Right atrium auricular region (tissue), 2 donors: Measurements from ENCODE around the gene ANKAR. TPM values are rescaled to one million over a fixed set of nuclear protein-coding genes. Genes with fewer than 3 reads are reported as not detected.

ENCODE experiments used
- DNase-seq: peaks from one replicate; pipeline ENCODE4 v3.0.0-alpha.2; 2019; ENCODE audit warnings: low spot score
- H3K27ac ChIP-seq, 2 donors: fragments of 200-600 bp; sonication (generic); 1 replicate in 1 of 2; 2 replicates in 1 of 2; pipeline ENCODE4 v1.5.1; 2016 to 2019
- H3K27me3 ChIP-seq, 2 donors: fragments of 200-600 bp; sonication (generic); one replicate each; pipeline versions ENCODE4 v1.5.1 to v1.6.0; 2017 to 2019
- H3K36me3 ChIP-seq: fragments of 200-600 bp; sonication (generic); one replicate; pipeline ENCODE4 v1.5.1; 2016
- H3K4me1 ChIP-seq, 2 donors: fragments of 200-600 bp; sonication (generic); one replicate each; pipeline versions ENCODE4 v1.5.1 to v1.6.0; 2017 to 2019
- H3K4me3 ChIP-seq, 2 donors: fragments of 200-600 bp; sonication (generic); 1 replicate in 1 of 2; 2 replicates in 1 of 2; pipeline ENCODE4 v1.5.1; 2017 to 2019; ENCODE audit warnings: mild to moderate bottlenecking in 1 of 2, moderate library complexity in 1 of 2
- H3K9me3 ChIP-seq, 2 donors: fragments of 200-600 bp; sonication (generic); one replicate each; pipeline ENCODE4 v1.5.1; 2019
- total RNA-seq, 2 donors: library from RNA; depleted of rRNA; stranded (reverse); fragments of >200 nt; gene quantifications; one replicate each; pipeline ENCODE4 v1.1.0, GENCODE V29; 2016
- TF ChIP-seq, protein P1 (sequence below), 2 donors: fragments of 200-600 bp; sonication (generic); IDR thresholded peaks; one replicate each; pipeline ENCODE4 v1.5.1; 2019; ENCODE audit warnings: antibody characterized with exemption in 2 of 2

ANKAR gene, protein sequence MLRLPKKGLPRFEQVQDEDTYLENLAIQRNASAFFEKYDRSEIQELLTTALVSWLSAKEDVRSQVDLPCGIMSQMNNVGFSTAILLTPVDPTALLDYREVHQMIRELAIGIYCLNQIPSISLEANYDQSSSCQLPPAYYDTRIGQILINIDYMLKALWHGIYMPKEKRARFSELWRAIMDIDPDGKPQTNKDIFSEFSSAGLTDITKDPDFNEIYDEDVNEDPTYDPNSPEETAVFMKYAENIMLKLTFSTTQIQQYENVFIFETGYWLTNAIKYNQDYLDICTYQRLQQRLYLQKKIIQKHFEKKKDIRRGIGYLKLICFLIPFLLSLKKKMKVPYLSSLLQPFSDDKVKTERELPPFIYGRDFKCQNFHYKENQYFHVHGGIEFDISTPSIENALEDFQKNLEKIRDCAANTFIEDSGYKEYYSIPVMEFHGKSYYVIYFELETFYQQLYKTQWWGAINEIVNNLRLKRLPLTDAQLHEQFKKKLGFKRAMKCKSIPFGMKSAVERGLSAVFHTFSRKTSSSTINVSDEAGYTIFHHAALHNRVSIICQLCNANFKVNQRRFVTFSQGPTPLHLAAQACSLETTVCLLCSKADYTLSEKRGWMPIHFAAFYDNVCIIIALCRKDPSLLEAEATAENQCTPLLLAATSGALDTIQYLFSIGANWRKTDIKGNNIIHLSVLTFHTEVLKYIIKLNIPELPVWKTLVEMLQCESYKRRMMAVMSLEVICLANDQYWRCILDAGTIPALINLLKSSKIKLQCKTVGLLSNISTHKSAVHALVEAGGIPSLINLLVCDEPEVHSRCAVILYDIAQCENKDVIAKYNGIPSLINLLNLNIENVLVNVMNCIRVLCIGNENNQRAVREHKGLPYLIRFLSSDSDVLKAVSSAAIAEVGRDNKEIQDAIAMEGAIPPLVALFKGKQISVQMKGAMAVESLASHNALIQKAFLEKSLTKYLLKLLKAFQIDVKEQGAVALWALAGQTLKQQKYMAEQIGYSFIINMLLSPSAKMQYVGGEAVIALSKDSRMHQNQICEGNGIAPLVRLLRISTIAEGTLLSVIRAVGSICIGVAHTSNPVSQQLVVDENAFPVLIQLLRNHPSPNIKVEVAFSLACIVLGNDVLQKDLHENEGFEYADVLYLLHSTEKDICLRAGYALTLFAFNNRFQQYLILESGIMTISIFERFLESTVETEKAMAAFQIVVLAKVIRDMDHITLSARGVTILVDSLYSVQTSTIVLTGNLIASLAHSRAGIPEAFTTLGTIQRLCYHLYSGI (N-terminal part only)
- total RNA-seq = 1 to 10 TPM; 4.9 to 5.1 TPM

DNA sequence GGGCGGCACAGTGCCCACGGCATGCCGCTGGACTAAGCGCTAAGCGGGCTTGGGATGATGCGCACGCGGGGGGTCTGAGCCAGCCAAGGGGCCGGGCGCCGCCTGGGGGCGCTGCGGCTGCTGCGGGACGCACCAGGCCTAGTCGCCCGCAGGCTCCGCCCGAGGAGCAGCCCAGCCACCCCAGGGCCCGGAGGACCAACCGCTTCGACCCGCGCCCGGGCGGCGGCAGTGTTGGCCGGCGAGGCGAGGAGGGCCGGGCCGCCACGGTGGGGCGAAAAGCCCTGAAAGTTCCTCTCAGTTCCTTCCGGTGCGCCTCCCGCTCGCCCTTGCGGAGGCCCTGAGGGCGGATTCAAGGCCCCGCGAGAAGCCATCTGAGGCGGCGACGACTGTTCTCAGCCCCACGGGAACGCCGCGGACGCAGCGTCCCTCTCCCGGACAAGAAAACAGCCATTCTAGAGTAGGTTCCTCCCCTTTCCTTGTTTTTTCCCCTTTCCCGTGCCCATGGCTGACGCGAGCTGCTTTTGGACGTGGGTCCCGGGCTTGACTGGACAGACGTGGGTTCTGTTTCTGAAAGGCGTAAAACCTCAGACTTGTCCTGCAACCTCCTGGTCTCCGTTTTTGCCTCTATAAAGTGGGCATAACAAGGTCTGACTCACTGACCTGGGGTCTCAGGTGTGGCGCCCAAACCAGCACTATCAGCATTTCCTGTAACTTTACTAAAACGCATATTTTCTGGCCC, at the start of gene ANKAR:
Gene ANKAR (plus strand): TSS at position 297 of the 739 bp plus-strand sequence. CDS start 1,821 bp downstream, outside the sequence.
- Histone ChIP-seq H3K27me3 (no peaks in the 10 kb centered on the region), H3K4me3 (peak within 1 kb of the TSS; percentile 66 to 71), H3K36me3 (peaks cover 8% of the 10 kb centered on the region), H3K9me3 (peaks cover 0 to 8% of the 10 kb centered on the region in 2 donors), H3K4me1 (peaks cover 0 to 16% of the 10 kb centered on the region in 2 donors), H3K27ac (peak within 1 kb of the TSS; percentile 97 to 98)
- DNase-seq = peak; percentile 86
- TF ChIP-seq, protein P1, sequence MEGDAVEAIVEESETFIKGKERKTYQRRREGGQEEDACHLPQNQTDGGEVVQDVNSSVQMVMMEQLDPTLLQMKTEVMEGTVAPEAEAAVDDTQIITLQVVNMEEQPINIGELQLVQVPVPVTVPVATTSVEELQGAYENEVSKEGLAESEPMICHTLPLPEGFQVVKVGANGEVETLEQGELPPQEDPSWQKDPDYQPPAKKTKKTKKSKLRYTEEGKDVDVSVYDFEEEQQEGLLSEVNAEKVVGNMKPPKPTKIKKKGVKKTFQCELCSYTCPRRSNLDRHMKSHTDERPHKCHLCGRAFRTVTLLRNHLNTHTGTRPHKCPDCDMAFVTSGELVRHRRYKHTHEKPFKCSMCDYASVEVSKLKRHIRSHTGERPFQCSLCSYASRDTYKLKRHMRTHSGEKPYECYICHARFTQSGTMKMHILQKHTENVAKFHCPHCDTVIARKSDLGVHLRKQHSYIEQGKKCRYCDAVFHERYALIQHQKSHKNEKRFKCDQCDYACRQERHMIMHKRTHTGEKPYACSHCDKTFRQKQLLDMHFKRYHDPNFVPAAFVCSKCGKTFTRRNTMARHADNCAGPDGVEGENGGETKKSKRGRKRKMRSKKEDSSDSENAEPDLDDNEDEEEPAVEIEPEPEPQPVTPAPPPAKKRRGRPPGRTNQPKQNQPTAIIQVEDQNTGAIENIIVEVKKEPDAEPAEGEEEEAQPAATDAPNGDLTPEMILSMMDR (IDR thresholded peaks at IDR 0.05) = peak; percentile 91 to 94

GRCh38 chr2:189625636-189626035, 48.8 kb upstream of the ANKAR start:
- DNase-seq = no peak
- H3K27me3 ChIP-seq = no peaks in the 10 kb centered on the region
- no peak overlapping the region for H3K27ac ChIP-seq
- no peaks in the 10 kb centered on the region for H3K4me1 ChIP-seq
- H3K4me3 ChIP-seq = no peak overlapping the region
- no peaks in the 10 kb centered on the region for H3K36me3 ChIP-seq
- no peaks in the 10 kb centered on the region for H3K9me3 ChIP-seq
- TF ChIP-seq, protein P1 (IDR thresholded peaks at IDR 0.05) = no peak

GRCh38 chr2:189627789-189628188, 46.7 kb upstream of the ANKAR start:
- H3K27ac ChIP-seq = no peak overlapping the region
- H3K4me1 ChIP-seq = no peaks in the 10 kb centered on the region
- H3K4me3 ChIP-seq = no peak overlapping the region
- no peak for DNase-seq
- TF ChIP-seq, protein P1 (IDR thresholded peaks at IDR 0.05) = no peak
- H3K27me3 ChIP-seq = no peaks in the 10 kb centered on the region
- no peaks in the 10 kb centered on the region for H3K9me3 ChIP-seq
- no peaks in the 10 kb centered on the region for H3K36me3 ChIP-seq

DNA sequence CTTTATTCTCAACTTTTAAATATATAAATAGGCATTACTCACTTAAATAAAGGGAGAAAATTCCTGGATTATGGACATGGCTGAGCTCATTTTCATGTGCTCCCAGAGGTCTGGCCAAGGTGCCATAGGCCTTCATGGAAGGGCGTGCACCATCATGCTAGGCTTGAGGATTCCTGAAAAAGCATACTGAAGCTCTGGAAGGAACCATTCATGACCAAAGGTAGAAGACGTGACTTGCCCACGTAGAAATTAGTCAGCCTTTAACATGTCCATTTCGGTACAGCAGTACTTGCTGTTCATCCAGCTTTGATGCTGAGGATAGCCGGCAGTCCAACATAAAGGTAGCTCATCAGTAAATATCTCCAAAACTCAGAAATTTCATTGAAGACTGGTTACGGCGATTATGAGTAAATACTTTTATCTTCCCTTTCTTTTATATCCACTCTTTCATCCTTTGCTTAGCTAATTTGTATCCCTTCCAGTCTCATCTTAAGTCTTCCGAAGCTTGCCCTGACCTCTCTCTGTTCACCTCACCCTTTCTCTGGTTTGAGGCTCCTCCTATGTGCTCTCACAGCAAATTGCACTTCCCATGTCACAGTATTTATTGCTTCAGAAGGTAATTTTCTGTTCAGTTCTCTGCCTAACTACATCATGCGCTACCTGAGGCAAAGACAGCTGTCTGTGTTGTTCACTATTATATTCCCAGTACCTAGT, 45.5 kb upstream of the ANKAR start:
- no peaks in the 10 kb centered on the region for H3K9me3 ChIP-seq
- H3K36me3 ChIP-seq = no peaks in the 10 kb centered on the region
- H3K4me3 ChIP-seq = no peak overlapping the region
- H3K27me3 ChIP-seq = no peaks in the 10 kb centered on the region
- DNase-seq = no peak
- no peak overlapping the region for H3K27ac ChIP-seq
- TF ChIP-seq, protein P1 (IDR thresholded peaks at IDR 0.05) = peak; percentile 18 to 50
- no peaks in the 10 kb centered on the region for H3K4me1 ChIP-seq
